Measurements from ENCODE around the gene NBPF1.
A peak's percentile ranks its signal among the peaks of the same experiment; 100 is the strongest.
"Not testable (repeated sequence)": the region's sequence is repeated elsewhere in the genome, so short reads cannot be mapped to it uniquely, and the experiment has no call there.

The NBPF1 gene

DNA sequence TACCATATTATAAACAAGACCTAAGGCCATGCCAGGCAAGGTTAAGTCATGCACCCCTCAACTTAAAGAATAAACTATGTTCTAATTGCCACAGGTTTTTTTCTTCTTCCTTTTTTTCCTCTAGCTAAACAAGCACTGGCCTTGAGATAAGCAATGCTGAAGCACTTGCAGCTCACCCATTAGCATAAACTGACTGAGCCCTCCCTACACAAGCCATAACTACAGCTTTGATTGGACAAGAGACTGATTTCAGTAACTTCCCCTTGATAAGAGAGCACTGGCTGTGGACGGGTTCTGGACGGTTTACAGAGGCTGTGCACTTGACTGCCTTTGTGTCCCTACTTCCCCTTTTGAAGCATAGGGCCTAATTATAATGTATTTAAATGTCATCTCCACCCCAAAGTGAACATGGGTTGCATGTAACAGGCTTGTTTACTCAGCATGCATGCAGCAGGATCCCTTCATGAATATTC, 72.9 kb downstream of the NBPF1 start:
- DNase-seq: not testable (repeated sequence)

DNA sequence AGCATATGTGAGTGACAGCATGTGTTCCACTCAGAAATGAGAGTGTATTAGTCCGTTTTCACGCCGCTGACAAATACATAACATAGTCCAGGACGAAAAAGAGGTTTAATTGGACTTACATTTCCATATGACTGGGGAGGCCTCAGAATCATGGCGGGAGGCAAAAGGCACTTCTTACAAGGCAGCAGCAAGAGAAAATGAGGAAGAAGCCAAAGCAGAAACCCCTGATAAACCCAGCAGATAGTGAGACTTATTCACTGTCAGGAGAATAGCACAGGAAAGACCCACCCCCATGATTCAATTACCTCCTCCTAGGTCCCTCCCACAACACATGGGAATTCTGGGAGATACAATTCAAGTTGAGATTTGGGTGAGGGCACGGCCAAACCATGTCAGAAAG, 75.8 kb downstream of the NBPF1 start:
- DNase-seq: not testable (repeated sequence)

DNA sequence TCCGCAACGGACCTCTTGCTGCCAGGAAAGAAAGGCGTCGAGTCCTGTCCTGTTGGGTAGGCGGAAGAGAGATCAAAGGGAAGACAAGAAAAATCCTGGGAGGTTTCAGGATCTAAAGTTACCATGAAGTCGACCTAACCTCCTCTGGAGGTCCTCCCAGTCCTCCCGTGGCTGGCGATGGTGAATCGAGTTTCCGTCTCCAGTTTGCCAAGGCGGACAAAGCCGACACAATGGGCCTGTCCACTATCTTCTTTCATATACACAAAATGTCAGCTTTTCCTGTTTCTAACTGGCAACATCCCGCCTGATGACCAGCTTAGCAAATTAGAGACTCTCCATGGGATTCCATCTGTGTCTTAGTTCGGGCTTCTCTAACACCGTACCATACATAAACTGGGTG, 76.6 kb downstream of the NBPF1 start:
- not testable (repeated sequence) for DNase-seq

DNA sequence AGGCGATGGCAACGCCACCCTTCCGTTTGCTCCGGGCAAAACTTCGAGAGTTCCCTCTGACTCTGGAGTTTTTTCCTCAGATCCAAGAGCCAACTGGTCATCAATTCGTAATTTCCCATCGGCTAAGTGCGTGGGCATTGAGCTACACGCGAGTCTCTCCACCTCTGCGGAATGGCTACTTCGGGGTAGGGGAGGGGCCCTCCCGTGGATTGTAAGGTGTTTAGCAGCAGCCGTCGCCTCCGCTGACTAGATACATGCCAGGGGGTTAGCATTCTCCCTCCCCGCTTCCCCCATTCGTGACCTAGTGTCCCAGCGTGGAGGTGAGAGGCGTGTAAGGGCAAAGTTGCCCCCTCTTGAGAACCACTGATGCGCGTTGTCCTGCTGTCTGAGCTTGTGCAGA, 77.5 kb downstream of the NBPF1 start:
- not testable (repeated sequence) for DNase-seq

DNA sequence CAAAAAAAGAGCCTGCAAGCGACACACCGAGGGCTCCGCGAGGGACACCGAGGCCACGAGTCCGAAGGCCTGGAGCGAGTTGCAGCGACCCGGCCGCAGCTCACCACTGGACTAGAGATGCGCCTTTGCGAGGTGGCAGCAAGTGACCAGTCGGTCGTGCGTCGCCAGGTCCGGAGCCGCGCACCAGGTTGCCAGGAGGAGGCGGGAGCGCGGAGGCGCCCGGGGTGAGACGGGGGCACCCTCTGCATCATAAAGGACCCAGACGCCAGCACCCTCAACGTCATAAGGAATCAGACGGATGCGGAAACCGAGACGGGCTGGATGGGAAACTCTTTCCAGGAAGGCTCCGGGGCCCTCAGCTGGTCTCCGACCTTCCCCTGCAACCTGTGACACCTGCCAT, 77.9 kb downstream of the NBPF1 start:
- DNase-seq: not testable (repeated sequence)

DNA sequence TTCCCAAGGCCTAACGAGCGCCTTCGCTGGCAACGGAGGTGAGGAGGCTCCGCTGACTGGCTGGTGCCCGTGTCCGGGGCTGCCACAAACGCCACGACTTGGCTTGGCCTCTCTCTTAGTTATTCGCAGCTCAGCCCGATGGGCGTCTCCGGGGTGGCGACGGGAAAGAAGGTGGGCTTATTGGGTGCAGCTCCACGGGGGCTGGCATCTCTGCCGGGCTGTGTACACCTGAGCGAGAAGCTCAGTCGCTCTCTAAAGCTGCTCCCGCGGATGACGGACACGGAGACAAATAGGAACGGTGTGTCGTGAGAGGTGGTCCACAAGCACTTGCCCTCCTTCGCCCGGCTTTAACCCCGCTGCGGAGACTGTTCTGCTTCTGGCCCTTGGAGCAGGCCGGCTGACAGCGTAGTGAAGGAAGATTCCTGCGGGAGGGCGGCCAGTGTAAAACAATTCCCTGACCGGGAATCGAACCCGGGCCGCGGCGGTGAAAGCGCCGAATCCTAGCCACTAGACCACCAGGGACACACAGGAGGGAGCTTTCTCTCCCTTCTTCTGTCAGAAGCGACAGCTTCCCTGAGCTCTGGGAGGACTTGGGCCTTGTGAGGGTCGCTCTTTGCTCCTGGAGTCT, 78.4 kb downstream of the NBPF1 start:
- not testable (repeated sequence) for DNase-seq

DNA sequence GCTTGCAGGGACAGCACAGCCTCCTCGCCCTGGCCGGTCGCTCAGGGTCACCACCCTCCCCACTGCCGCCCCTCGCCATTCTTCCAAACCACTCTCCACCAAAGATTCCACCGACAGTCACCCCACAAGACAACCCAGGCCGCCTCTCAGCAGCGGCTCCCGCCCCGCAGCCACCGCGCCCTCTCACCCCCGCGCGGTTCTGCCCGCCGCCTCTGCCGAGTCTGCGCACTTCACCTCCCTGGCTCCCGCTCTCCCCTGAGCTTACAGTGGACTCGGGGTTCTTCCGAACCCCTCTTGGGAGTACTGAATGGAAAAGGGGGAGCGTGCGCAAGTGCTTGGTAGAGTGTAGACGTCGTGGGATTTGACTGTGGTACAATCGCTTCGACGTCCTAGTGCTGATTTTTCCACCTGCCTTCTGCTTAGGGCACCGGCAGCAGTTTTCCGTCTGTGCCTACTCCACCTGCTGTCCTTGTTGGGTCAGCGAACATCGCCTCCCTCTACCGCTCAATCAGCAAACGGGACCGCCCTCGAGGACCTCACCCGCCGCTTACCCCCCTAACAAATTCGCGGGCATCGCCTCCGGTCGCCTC, 79.0 kb downstream of the NBPF1 start:
- DNase-seq: not testable (repeated sequence)

DNA sequence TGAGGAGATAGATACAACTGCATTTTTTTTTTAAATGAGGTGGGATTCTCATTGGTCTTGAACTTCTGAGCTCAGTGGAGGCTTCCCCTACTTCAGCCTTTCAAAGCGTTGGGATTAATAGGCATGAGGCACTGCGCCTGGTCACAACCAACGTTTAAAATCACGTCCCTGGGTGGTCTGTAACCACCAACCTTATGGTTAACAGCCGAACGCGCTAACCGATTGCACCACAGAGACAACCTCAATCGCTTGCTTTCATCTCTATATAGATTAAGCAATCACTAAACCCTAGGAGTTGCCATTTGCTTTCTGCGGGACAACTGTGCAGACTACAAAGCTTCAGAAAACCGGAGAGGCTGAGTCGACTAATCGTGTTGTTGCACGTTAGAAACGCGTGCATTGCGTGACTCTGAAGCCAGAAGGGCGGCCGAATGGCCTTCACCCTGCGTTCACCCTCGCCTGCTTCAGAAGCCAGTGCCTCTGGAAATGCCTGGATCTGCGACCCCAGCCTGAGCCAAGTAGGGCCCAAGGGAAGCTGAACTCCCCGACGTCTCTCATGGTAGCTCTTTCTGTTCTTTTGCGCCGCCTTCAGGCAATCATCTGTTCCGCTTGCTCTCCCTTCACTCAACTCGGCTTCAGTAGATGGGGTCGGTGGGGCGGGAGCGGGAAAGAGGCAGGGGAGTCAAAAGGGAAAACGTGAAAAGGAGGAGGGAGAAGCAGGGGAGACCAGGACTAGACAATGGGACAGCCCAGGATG, 81.0 kb downstream of the NBPF1 start:
- DNase-seq: not testable (repeated sequence)

DNA sequence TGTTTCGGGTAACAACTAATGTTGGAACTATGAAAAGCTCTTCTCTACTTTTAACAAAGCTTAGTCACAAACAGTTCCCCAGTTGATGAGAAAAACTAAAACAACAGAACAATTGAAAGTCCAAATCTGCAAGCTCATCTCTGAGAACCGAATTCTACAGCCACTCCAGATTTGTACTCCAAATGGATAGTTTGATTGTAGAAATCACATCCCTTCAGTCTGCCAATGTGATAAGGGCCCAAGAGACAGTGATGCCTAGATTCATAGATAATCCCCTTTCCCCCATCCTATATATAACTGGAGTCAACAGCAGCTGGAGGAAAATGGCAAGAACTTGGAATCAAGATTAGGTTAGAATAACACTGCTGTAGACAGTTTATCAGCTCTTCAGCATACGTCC, 85.0 kb downstream of the NBPF1 start:
- DNase-seq: not testable (repeated sequence)

DNA sequence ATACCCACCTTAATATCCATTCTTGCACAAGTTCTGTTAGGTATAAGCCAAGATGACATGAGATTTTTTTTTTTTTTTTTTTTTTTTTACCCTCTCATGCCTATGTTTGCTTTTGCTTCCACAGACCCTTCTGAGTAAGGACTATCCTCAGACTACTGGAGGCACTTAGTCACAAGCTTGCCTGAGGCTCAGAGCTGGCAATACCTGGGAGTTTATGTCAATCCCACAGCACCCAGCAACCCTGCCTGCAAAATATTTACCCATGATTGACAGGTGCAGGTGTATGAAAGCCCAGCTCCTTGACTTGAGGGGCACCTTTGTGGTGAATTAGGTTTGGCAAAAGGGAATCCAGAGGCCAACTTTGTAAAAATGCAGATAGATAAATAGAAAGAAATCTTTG, 87.6 kb downstream of the NBPF1 start:
- not testable (repeated sequence) for DNase-seq

DNA sequence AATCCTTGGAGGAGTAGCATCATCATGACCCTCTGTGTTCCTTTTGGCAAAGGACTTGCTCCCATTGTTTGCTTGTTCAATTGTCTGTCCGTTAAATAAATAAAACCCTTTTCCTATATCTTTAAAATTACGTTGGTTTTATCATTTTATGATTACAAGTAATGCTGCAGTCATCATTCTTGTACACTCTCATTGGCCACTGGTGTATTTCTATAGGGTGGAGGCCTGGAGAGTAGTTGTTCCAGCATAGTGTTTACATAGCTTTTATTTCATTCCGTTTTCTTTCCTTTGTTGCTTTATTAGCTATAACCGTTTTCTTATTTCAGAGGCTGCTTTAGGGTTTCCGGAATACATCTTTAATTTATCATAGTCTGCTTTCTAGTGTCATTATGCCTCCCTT, 91.7 kb downstream of the NBPF1 start:
- DNase-seq: not testable (repeated sequence)

DNA sequence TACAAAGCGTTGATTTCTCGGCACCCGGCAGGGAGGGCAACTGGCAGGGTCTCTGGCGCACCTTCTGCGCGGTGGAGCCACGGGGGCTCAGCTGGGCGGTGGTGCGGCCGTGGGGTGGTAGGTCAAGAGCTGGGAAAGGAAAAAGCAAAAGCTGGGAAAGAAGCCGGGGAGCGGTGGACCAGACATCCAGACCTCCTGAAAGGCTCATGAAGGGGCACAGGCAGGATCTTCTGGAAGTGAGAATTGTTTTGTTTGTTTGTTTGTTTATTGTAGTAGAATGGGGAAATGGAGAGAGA, 92.1 kb downstream of the NBPF1 start:
- DNase-seq: no peak

DNA sequence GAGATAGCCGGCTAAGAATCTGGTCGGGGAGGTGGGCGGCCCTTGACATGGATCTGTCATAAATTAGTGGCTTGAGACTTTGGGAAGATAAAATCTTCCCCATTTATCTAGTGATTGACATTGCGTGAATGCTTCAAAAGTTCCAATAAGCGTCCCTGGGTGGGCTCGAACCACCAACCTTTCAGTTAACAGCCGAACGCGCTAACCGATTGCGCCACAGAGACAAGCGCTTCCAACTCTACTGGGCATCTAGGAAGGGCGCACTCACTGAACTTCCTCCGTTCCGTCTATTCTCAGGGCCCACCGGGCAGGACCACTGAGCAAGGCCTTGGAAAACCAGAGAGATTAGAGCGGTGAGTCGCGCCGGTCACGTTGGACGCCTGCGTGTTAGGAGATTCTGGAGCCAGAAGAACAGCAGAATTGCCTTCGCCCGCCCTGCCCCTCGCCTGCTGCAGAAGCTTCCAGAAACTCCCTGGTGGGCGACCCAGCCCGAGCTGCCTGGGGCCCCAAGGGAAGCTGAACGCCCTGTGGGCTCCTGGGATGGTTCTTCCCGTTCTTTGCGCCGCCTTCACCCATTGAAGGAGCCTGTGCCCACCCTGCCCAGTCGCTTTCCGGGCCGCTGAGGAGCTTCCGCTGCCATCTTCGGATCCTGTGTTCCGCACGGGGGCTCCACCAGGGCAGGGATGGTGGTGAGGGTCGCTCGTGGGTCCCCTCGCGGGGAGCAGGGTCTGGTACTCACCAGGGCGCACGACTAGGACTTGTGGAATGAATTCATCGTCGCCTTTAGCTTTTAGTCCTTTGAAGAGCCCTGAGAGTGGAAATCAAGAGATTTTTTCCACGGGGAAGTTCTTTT, 92.7 kb downstream of the NBPF1 start:
- DNase-seq: not testable (repeated sequence)

DNA sequence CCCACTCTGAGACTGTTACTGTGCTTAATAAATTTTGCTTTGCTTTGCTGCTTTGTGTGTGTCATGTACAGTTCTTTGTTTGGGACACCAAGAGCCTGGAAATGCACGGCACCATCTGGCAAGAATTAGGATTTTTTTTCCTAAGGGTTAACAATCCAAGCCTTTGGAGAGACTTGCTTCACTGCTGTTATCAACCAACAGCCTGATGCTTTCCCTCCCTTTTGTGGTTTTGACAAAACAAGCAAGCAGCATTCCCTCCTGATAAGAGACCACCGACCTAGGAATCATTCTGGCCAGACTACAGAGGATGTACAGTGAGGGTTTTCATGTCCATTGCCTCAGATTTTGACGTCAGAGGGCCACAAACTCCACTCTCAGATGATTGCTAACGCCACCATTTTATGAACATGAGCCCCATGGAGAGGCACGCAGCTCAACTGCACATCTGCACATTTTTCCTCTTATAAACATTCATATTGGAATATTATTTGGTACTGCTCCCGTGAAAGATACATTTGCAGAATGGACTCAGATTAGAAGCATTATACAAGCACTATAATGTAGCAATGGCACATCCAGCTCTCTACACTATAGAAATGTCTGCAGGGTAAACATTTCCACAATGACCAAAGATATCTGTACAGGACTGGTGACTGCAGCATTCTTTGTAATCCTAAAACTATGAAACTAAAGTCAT, 94.0 kb downstream of the NBPF1 start:
- not testable (repeated sequence) for DNase-seq

DNA sequence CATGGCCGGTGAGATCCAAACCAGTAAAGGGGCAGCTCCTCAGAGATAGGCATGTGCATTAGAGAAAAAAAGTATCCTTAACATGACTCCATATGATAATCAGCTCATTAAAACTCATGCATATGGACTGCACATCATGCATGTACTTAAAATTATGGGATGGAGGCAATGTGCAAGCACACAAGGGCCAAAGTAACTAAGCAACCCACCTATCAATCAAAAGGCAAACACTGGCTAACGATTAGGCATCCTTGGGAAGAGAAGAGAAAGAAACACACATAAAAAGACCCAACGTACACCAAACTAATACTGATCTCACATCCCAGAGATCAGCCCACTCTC, 94.5 kb downstream of the NBPF1 start:
- DNase-seq: not testable (repeated sequence)

DNA sequence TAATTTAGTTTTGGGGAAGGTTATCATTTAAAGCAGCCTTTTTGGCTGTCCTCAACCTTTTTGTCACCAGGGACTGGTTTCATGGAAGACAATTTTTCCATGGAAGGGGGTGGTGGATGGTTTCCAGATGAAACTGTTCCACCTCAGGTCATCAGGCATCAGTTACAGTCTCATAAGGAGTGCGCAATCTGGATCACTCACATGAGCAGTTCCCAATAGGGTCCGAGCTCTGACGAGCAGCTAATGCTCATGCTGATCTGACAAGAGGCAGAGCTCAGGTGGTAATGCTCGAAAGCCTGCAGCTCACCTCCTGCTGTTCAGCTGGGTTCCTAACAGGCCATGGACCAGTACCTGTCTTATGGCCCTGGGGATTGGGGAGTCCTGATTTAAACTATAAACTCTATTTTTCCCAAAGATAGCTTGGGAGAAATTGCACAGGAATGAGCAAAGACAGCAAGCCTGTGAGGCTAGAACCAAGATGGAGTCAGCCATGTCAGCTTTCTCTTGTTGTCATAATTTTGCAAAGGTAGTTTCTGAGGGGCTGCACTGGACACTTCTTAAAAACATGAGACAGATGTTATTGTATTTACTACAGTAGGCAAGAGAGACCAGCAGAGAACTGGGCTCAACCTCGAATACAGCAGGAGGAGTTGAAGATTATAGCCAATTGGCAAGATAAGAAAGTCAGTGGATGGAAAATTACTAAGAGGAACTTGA, 96.5 kb downstream of the NBPF1 start:
- DNase-seq: not testable (repeated sequence)

DNA sequence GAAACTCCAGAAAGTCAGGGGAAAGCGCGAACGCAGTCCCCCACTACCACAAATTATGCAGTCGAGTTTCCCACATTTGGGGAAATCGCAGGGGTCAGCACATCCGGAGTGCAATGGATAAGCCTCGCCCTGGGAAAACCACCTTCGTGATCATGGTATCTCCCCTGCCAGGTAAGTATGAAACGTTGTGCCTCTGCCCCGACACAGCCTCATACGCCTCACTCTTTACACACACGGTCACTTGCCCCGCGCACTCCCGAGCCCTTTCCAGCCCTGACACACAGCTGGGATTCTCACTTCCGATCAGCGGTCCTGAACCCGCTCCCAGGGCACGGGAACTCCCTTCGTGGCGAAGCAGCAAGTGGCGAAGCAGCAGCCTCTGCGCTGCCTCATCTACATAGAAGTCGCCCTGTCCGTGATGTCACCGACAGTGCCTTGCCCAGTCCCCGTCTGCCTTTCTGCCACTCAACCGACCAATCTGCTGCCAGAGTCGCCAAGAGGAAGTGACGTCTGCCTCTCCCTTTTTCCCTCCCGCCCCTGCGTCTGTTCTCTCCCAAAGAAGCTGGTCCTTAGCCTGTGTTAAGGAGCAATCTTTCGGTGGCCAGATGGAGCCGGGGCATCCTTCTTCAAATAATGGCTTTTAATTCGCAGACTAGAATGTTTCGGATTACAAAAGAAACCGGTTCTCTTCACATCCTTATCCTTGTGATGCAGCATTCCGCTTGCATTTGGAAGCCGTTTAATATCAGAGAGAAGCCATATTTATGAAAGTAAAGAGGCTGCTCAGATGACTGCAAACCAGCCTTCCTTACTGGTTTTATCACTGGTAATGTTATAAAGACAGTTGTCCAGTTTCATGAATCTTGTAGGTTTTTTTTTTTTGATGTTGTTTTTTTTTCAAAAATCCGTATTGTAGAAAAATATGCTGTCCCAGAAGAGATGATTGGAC, 99.0 kb downstream of the NBPF1 start, which contains the start of gene RNU1-1:
Gene RNU1-1 (minus strand): TSS at position 179 of the 949 bp plus-strand sequence.
- not testable (repeated sequence) for DNase-seq

DNA sequence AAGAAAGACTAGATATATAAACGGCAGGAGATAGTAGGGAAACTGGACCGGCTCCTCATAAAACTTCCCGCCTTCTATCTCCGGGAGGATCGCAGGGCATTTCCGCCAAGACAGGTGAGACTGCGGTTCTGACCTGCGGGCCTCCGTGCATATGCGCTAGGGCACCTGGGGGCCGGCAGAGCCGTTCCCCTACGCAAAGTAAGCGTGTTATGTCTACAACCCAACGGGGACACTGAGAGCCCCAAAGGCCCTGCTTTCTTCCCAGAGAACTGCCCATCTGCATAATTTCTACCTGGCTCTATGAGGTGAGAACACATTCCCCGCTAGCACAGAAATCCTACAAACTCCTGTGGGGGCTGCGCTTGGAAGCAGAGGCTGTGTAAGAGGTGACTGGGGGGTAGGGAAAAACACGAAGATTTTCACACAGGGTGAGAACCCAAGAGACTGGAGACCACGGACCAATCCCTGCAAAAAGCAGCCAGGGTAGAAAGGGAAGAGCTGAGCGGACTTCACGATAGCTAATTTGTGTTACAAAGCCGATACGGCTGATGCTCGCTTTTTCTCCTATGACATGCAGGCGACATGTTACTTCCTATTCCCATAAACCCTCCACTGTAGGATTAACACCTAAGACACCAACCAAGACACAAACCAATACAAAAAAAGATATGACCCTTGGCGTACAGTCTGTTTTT, 99.8 kb downstream of the NBPF1 start:
- DNase-seq: peak; percentile 89

DNA sequence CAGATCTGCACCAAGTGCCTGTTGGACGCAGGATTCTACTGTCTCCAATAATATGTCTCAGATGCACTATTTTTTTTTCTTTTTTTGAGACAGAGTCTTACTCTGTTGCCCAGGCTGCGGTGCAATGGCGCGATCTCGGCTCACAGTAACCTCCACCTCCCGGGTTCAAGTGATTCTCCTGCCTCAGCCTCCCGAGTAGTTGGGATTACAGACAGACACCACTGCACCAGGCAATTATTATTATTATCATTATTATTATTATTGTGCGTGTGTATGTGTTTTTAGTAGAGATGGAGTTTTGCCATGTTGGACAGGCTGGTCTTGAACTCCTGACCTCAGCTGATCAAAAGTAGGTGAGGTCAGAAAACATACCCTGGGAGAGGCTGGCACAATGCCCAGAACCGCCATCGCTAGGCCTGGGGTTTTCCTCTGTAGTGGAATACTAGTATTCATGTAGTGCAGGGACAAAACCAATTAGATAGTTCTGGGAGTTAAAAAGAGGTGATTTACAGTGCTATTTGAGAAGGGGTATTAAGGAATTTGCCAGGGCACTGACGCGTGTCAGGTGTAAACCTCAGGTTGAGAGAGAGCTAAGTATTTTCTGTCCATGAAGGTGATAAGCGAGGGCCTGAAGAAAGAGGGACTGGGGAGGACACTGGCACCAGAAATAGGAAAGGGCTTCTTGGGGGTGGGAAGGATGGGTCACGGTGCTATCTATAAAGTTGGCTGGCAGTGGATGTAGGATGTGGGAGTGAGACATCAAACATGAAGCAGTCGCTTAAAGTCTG, 100.5 kb downstream of the NBPF1 start:
- DNase-seq: not testable (repeated sequence)

All from amniotic stem cell (primary cell).